GM18507 (cell line): ENCODE data around the gene GMEB2.
"Not testable (repeated sequence)": the region's sequence is repeated elsewhere in the genome, so short reads cannot be mapped to it uniquely, and the experiment has no call there.

Experiments
- DNase-seq: peaks from one replicate; pipeline ENCODE4 v3.0.0; 2011; ENCODE audit warnings: low read depth; ENCODE audit not compliant: insufficient read length; ENCODE audit errors: extremely low spot score
- FAIRE-seq: peaks from 2 replicates; lab custom pipeline; 2011; peaks lifted over from hg19 to GRCh38; lab: Jason Lieb, UNC

The GMEB2 gene, protein sequence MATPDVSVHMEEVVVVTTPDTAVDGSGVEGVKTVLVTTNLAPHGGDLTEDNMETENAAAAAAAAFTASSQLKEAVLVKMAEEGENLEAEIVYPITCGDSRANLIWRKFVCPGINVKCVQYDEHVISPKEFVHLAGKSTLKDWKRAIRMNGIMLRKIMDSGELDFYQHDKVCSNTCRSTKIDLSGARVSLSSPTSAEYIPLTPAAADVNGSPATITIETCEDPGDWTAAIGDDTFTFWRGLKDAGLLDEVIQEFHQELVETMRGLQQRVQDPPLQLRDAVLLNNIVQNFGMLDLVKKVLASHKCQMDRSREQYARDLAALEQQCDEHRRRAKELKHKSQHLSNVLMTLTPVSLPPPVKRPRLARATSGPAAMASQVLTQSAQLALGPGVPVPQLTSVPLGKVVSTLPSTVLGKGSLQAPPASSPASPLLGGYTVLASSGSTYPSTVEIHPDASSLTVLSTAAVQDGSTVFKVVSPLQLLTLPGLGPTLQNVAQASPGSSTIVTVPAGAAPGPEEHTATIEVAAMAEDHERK

DNA sequence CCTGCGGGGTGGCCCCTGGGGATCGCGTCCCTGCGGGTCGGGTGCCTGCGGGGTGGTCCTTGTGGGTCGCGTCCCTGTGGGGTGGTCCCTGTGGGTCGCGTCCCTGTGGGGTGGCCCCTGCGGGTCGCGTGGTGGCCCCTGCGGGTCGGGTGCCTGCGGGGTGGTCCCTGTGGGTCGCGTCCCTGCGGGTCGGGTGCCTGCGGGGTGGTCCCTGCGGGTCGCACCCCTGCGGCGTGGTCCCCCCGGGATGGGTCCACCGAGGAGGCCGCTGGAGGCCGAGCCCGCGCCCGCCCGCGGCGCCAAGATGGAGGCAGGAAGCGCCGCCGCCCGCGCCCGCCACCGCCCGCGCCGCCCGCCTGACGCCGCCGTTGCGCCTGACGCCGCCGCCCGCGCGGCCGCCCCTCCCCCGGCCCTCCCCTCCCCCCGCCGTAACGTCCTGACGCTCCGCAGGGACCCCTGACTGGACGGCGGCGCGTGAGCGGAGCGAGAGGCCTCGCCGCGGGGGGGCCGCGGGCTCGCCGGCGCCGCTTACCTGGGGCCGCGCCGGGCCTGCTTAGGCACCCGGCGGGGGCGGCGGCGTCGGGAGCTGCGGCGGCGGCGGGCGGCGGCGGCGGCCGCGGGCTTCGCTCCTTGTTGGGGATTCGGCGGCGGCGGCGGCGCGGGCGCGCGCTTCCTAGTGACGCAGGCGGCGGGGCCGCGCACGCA is at the start of gene GMEB2:
Gene GMEB2, minus strand, starts transcription at position 678 of the 705 bp plus-strand sequence. CDS start 7,704 bp downstream, outside the sequence.
- peak; percentile 75 for DNase-seq

DNA sequence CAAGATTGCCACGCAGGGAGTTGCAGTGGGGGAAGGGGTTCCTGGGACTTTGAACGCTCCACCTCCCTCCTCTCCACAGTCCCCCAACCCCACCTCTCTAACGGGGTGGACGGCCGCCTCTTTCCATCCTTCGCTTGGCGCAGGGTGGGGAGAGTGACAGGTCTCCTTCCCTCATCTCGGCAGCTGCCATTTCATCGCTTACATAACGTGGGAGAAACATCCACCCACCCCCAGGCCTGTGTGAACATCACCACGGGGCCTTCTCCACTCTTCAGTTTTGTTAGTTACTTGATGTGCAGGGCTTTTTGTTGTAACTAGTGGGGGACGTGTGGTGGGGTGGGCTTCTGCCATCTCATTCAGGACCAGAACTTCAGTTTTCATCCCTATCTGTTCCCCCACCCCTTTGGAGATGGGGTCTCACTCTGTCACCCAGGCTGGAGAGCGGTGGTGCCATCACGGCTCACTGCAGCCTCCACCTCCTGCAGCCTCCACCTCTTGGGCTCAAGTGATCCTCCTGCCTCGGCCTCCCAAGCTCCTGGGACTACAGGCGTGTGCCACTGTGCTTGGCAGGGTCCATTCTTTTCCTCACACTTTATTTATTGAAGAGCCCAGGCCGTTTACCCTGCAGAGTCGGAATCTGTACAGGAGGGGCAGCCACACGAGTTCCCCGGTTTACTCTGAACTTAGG is 48.9 kb upstream of the GMEB2 start:
- FAIRE-seq = no peak
- no peak for DNase-seq

More for the DNA sequence above, at the start of gene GMEB2:
- FAIRE-seq = no peak

DNA sequence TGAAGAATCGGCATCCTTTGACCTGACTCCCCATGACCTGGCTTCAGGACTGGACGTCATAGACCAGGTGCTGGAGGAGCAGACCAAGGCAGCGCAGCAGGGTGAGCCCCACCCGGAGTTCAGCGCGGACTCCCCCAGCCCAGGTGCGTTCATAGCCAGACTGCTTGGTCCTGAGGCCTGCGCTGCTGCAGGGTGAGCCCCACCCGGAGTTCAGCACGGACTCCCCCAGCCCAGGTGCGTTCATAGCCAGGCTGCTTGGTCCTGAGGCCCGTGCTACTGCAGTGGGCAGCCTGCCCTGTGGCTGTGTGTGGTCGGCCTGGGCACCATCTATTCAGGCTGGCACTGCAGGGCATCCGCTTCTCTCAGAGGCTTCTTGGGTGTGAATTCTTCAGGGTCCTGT is 47.0 kb upstream of the GMEB2 start:
- FAIRE-seq (no peak), DNase-seq (no peak)

DNA sequence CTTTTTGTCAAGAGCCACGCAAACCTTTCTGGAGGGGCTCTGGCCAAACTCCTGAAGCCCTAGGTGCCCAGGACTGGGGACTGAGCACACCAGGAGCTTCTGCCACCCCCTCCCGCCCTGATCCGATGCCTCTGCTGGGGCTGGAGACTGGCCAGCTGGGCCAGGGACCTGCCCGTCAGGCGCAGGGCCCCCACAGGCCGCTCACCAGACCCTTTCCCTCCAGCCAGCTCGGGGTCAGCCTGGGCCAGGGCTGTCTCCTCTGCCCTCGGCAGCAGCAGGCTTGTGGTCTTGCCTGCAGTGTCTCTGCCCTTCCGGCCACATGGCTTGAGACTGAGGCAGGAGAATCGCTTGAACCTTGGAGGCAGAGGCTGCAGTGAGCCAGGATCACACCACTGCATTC is 45.8 kb upstream of the GMEB2 start:
- DNase-seq (no peak), FAIRE-seq (no peak)

DNA sequence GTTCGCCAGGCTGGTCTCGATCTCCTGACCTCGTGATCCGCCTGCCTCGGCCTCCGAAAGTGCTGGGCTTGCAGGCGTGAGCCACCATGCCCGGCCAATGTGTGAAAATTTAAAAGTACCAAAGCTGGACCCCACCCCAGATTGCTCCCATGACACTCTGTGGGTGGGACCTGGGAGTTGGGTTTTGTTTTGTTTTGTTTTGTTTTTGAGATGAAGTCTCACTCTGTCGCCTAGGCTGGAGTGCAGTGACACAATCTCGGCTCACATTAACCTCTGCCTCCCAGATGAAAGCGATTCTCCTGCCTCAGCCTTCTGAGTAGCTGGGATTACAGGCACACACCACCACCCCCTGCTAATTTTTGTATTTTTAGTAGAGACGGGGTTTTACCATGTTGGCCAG is 44.8 kb upstream of the GMEB2 start:
- not testable (repeated sequence) for DNase-seq, FAIRE-seq

DNA sequence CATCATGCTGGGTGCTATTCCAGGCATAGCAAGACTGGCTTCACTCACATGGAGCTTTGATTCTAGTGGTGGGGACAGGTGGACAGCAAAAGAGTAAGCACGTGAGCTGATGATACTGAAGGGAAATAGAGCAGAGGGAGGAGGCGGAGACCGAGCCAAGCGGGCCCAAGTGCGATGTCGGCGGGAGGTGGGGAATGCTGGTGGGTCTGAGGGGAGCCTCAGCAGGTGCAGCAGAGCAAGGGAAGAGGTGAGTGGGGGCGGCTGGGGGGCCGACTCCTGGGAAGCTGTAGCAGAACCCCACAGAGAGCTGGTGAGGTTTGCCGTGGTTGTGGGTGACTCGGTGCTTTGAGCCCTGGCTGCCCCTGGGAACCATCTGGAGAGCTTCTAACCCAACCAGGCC is 41.5 kb upstream of the GMEB2 start:
- FAIRE-seq = no peak
- no peak for DNase-seq

DNA sequence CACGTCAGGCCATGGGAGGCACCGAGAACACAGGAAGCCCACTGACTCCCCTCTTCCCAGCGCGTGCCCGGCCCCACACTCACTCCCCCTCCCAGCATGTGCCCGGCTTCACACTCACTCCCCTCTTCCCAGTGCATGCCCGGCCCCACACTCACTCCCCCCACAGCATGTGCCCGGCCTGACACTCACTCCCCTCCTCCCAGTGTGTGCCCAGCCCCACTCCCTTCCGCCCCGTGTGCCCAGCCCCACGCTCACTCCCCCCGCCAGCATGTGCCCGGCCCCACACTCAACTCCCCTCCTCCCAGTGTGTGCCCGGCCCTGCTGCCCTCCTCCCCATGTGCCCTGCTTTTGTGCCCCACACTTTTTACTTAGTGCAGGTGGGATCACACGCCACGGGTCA is 41.0 kb upstream of the GMEB2 start:
- DNase-seq = no peak
- FAIRE-seq = no peak

DNA sequence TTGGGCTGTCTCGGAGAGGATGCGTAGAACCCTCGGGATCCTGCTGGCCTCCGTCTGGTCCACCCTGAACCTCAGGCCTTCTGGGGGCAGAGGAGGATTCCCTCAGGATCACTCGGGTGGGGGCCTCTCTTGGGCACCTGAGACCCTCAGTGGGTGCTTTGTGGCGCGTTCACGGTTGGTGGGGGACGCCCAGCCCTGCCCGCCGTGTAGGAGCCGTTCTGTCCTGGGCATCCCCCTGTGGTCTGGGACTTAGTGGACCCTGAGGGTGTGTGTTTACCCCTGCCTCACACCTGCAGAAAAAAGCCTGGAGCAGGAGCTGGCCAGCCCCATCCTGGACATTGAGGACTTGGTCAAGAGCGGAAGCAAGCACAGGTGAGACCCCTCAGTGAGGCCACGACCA is 38.8 kb upstream of the GMEB2 start:
- DNase-seq = no peak
- FAIRE-seq = no peak

DNA sequence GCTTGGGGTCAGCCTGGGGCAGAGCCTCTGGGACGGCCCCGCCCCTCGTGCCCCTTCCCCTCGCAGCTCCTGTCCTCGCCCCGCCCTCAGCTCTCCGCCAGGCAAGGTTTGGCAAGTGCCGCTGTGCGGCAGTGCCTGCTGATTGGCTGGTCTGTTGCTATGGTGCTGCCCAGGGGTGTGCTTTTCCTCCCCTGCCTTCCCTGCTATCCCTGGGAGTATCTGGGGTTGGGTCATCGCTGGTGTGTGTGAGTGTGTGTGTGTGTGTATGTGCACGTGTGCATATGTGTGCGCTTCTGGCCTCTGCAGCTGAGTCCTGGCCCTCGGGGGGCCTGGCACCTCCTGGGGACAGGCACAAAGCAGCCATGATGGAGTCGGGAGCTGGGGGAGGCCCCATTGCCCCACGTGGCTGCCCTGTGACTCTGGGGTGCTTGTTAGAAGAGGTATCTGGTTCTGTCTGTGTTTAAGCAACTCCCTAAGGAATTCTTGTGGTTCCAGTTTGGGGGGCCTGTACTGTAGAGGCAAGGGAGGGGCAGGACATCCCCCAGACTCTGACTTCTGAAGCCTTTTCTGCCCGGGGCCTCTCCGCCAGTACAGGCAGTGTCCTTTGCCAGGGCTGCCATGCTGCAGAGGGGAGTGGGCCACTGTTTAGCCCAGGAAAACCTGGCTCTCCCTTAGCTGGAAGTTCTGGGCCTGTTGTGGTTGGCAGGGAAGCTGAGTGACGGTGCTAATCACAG is 38.1 kb upstream of the GMEB2 start:
- no peak for DNase-seq
- FAIRE-seq = no peak

DNA sequence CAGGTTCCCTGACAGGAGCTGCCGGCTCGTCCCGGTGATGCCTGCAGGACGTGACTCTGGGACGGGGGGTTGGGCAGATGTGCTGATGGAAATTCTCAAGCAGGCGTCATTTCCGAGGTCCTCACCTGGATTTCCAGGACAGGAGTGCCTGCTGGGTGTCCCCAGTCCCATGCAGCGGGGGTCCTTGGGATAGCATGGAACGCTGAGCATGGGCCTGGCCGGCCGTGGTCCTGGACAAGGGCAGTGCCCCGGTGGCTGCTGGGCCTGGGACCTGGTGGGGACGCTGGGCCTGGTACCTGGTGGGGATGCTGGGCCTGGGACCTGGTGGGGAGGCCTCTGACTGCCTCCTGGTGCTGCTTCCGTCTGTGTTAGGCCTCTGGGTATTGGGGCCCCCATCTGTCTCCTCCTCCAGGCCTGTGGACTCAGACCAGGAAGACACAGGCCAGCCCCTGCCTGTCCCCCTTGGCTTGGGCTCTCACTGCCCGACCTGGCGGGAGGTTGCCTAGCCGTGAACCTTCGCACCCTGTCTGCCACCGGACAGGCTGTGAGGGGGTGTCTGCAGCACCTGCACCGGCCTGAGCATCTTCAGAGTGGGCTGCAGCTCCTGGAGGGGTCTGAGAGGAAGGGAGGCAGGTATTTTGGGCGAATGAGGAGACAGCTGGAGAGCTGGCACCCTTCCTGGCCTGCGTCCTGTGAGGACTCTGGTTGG is 37.4 kb upstream of the GMEB2 start:
- FAIRE-seq (no peak), DNase-seq (no peak)

DNA sequence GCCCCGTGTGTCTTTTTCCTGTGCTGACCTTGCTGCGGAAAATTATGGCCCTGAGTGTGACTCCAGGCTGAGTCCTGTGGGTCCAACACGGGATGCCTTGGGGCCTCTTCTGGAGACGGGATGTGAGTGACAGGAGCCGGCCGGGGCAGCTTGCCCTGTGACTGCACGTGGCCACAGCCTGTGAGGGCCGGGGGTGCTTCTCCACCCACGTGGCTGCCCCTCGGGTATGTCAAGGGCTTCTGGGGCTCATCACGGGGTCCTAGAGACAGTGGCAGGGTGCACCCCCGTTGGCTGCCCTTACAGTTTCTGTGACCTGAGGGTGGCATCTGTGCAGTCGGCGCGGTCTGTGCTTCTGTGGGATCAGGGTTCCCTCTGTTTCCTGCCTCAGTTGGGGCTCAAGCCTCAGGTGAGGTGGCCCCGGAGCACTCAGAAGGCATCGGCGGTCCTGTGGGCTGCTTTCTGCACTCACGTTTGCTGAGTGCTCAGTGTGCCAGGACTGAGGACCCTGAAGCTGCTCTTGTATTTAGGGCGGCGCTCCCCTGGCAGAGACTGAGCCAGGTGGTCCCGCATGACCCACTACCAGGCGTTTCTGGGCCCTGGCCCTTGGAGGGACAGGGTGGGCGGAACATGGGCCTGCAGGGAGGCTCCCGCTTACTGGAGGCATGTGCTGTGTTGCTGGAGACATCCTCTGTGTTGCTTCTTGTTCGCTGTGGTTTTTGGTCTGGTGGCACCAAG is 36.6 kb upstream of the GMEB2 start:
- no peak for DNase-seq
- FAIRE-seq = no peak

DNA sequence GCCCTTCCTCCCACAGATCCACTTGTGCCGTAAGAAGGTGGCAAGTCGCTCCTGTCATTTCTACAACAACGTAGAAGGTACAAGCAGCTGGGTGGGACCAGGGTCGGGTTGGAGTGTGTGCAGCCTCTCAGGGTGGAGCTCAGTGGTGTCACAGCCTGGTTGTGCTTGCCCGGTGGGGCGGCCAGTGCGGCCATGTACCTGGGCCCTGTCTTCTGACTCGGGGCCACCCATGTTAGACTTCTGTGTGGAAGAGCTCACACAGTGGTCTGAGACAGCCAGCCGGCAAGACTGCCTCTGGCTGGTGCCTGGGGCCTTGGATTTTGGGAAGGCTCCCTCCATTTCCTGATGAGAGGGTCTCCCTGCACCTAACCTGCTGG is 35.9 kb upstream of the GMEB2 start:
- no peak for DNase-seq
- FAIRE-seq = no peak

DNA sequence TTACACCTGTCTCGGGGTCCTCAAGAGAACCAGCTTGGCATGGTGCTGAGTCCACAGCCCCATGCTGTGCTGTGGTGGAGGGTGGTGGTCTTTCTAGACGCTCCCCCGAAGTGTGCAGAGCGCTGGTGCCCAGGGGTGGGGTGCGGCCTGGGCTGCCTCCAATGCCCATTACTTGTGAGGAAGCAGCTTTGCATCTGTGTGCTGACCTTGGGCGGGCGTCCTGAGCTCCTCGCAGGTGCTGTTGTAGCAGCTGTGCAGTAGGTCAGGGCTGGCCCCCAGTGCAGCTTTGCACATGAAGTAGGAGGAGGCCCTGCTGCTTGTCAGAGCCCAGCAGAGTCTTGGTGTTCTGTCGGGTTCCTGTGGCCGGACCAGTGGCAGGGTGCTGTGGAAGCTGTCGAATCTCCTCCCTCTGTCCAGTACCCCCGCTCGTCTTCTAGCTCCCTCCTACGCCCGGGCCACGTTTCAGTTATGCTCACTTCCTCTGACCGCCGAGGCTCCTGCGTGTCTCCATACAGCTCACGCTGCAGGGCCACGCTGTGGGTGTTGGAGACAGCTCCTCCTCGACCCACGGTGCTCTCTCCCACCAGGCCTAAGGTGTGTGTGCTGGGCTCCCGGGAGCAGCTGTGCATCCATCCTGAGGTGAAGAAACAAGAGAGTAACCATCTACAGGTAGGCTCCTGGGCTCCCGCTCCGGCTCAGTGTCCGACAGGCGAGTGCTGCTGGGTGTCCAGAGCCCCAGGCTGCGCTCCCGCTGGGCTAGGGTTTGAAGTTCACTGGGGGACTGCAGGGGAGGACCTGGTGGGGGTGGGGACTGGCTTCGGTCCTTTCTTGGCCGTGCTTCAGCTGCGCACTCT is 35.3 kb upstream of the GMEB2 start:
- FAIRE-seq (no peak), DNase-seq (no peak)

DNA sequence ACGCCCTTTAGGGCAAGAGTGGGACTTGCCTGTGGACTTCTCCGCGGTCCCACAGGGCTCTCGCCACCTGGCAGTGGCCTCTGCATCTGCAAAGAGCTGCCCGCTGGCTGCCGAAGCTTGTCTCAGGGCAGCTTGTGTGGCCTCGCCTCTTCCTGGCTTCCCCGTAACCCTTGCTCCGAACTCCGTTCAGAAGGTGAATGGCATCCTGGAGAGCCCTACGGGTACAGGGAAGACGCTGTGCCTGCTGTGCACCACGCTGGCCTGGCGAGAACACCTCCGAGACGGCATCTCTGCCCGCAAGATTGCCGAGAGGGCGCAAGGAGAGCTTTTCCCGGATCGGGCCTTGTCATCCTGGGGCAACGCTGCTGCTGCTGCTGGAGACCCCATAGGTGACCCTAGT is 34.2 kb upstream of the GMEB2 start:
- FAIRE-seq = no peak
- DNase-seq = no peak

DNA sequence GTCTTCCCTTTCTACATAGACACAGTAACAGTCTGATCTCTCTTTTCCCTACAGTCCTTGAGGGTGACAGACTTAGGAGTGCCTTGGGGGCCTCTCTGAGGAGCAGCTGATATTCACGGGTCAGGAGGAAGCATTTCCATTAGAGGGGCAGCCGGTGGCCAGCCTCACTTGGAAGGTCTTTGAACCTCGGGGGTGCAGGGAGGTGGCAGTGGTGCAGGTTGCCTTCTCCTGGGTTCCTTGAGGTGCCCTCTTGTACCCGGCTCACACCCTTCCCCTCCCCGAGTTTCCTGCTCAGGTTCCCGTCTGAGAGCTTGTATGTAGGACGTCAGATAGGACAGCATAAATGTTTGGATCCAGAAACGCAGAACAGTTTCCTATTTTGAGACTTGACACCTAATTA is 33.7 kb upstream of the GMEB2 start:
- DNase-seq = no peak
- FAIRE-seq = no peak

DNA sequence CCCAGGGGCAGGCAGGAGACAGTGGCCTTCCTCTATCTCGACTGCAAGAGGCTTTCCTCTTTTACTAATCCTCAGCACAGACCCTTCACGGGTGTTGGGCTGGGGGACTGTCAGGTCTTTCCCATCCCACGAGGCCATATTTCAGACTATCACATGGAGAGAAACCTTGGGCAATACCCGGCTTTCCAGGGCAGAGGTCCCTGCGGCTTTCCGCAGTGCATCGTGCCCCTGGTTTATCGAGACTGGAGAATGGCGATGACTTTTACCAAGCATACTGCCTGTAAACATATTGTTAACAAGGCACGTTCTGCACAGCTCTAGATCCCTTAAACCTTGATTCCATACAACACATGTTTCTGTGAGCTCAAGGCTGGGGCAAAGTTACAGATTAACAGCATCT is 33.3 kb upstream of the GMEB2 start:
- FAIRE-seq, DNase-seq: not testable (repeated sequence)

DNA sequence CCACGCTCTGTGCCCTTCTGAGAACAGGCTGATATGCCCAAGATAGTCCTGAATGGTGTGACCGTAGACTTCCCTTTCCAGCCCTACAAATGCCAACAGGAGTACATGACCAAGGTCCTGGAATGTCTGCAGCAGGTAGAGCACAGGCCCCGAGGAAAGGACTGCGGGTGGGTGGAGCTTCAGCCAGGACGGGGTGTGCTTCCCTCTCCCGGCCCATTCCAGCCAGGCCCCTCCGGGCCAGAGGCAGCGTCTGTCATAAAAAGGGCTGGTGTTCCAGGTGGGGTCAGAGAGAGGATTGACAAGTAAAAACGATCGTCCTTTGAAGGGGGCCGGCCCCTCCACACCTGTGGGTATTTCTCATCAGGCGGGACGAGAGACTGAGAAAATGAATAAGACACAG is 32.5 kb upstream of the GMEB2 start:
- FAIRE-seq (no peak), DNase-seq (no peak)
